ENCODE data around the gene EVX1. TPM values are rescaled to one million over a fixed set of nuclear protein-coding genes. Genes with fewer than 3 reads are reported as not detected.

The EVX1 gene
- total and polyA plus RNA-seq, 2 of the 13 experiments (the other 11 are each of a cell fraction or from before 2014, with no cell fraction given) = not detected

DNA sequence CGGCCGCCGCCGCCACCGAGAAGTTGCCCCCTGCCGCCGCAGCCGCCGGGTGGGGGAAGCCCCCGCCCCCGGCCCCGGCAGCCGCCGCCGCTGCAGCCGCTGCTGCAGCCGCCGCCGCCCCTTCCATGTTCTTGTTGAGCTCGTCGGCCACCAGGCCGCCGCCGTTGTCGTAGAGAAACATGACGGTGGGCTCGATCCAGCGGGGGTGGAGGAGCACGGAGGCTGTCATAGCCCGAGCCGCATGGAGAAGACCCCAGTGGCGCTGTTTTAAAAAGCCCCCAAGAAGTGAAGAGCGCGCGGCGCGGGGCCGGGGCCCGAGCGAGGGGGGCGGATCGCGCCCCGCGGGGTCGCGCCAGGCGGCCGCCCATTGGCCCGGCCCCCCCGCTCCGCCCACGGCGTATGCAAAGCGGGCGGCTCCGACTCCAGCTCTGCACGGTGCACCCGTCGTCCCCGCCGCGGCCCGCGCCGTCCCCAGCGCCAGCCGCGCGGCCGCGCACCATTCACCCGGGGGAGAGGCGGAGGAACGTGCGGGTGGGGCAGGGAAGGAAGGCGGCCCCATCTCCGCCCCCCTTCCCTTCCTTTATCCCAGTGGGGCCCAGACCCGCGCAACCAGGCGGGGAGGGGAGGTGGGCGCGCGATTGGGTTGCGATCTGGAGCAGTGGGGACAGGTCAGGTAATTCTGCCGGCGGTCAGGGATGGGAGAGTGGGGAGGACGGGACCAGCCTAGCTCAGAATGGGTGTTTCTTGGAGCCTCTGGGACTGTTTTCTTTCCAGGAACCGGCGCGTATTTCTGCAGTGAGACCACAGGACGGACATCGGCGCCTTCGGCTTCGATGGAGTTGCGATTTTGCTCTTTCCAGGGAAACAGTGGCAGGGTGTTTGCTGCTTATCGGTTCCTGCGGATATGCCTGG is 42.5 kb upstream of the EVX1 start, which contains the start of gene HOXA13 (continued):
- TF ChIP-seq PRMT3 (CRISPR knock-in tag; IDR thresholded peaks at IDR 0.05; ENCODE audit: borderline replicate concordance, low read depth) (no peak), TGIF2 (CRISPR knock-in tag; IDR thresholded peaks at IDR 0.05) (no peak), ZNF318 (CRISPR knock-in tag; IDR thresholded peaks at IDR 0.05) (no peak), TIGD3 (CRISPR knock-in tag; IDR thresholded peaks at IDR 0.05; ENCODE audit: borderline replicate concordance) (no peak), MYC (CRISPR knock-in tag; IDR thresholded peaks at IDR 0.05; ENCODE audit: borderline replicate concordance) (0 out of 2 replicates have a peak, but pooled peaks have one; percentile 25), HNRNPLL (IDR thresholded peaks at IDR 0.05; ENCODE audit: low read depth, low read length, poor library complexity, severe bottlenecking) (peak; percentile 82)
- TF ChIP-seq, protein P1, sequence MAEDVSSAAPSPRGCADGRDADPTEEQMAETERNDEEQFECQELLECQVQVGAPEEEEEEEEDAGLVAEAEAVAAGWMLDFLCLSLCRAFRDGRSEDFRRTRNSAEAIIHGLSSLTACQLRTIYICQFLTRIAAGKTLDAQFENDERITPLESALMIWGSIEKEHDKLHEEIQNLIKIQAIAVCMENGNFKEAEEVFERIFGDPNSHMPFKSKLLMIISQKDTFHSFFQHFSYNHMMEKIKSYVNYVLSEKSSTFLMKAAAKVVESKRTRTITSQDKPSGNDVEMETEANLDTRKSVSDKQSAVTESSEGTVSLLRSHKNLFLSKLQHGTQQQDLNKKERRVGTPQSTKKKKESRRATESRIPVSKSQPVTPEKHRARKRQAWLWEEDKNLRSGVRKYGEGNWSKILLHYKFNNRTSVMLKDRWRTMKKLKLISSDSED (CRISPR knock-in tag; IDR thresholded peaks at IDR 0.05) = no peak
